ENCODE data around the gene LUC7L3.
A peak's percentile ranks its signal among the peaks of the same experiment; 100 is the strongest.

The LUC7L3 gene

DNA sequence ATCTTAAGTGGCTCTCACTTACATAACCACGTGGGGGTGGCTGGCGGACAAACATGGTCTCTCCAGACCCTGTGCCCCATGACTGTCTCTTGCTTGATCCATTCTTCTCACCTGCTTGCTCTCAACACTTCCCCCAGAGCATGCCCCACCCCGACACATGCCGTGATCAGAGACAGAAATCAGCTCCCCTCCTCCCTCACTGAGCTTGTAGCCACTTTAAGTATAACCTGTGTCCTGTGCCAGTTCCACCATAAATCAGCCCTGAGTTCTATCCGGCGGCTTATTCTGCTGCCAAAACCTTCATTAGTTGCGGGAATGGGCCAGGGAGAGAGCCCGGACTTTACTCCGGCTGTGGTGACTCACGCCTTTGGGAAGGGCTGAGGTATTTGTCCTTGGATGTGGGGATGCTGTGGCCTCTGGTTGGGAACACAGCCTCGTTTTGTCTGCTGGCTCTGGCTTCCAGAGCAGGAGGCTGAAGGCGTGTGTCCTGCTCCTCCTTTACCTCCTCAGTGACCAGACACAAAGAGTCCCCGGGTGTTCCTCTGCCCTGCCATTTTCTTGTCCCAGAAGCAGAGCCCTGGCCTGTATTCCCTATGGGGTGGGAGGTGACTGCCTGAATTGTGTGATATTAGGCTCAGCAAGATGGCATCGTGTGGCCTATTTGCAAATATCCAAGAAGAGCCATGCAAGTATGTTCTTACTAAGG is 32.8 kb upstream of the LUC7L3 start:
- CTCF ChIA-PET: interaction anchor here (0.8 to 1.1 kb wide), 3 partner anchors 9 to 63 kb away, joined by 3 to 6 read pairs (median 5); no protein-coding TSS in a partner anchor
- peak overlapping the region; percentile 94 for H3K27ac ChIP-seq

GRCh38 chr17:50687200-50688066 is 32.0 kb upstream of the LUC7L3 start:
- TF ChIP-seq, protein P1, sequence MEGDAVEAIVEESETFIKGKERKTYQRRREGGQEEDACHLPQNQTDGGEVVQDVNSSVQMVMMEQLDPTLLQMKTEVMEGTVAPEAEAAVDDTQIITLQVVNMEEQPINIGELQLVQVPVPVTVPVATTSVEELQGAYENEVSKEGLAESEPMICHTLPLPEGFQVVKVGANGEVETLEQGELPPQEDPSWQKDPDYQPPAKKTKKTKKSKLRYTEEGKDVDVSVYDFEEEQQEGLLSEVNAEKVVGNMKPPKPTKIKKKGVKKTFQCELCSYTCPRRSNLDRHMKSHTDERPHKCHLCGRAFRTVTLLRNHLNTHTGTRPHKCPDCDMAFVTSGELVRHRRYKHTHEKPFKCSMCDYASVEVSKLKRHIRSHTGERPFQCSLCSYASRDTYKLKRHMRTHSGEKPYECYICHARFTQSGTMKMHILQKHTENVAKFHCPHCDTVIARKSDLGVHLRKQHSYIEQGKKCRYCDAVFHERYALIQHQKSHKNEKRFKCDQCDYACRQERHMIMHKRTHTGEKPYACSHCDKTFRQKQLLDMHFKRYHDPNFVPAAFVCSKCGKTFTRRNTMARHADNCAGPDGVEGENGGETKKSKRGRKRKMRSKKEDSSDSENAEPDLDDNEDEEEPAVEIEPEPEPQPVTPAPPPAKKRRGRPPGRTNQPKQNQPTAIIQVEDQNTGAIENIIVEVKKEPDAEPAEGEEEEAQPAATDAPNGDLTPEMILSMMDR (conservative IDR thresholded peaks at IDR 0.05; ENCODE audit: low read depth): no peak
- ChIA-PET POLR2A (ENCODE audit: low non-redundant PET) (no interaction called here), CTCF (interaction anchor here (0.8 to 1.1 kb wide), 2 partner anchors 8 to 64 kb away, joined by 5 to 6 read pairs; no protein-coding TSS in a partner anchor)
- no peak for DNase-seq (ENCODE audit: low spot score)
- H3K27ac ChIP-seq: peak overlapping the region; percentile 94

More for the DNA sequence above, 32.8 kb upstream of the LUC7L3 start:
- TF ChIP-seq, protein P1 (conservative IDR thresholded peaks at IDR 0.05; ENCODE audit: low read depth): no peak
- POLR2A ChIA-PET (ENCODE audit: low non-redundant PET): no interaction called here
- DNase-seq (ENCODE audit: low spot score): peak; percentile 78

DNA sequence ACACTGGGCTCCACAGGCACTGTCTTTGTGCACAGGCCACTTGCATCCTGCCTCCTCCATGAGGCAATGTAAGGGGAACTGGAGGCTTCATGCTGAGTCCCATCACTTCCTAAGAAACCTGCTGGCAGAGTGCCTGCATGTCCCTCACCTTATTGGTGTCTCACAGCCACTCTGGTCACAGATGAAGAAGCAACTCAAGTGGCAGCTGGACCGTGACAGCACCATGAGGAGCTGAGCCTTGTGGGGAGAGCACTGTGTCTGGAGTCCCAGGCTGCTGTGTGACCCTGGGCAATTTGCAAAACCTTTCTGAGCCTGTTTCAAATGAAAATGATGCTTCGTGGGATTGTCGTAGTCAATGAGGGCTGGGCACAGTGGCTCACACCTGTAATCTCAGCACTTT is 31.2 kb upstream of the LUC7L3 start:
- ChIA-PET CTCF (no interaction called here), POLR2A (ENCODE audit: low non-redundant PET) (no interaction called here)
- H3K27ac ChIP-seq: peak overlapping the region; percentile 94
- DNase-seq (ENCODE audit: low spot score): no peak
- TF ChIP-seq, protein P1 (conservative IDR thresholded peaks at IDR 0.05; ENCODE audit: low read depth): no peak

- CTCF ChIA-PET: interaction anchor here (0.6 to 0.7 kb wide), 2 partner anchors 60 to 65 kb away, joined by 3 to 4 read pairs; no protein-coding TSS in a partner anchor
- TF ChIP-seq, protein P1 (conservative IDR thresholded peaks at IDR 0.05; ENCODE audit: low read depth): no peak
- POLR2A ChIA-PET (ENCODE audit: low non-redundant PET): no interaction called here
- peak overlapping the region; percentile 94 for H3K27ac ChIP-seq
- DNase-seq (ENCODE audit: low spot score): no peak
Observed at GRCh38 chr17:50689251-50689650, 30.2 kb upstream of the LUC7L3 start.

DNA sequence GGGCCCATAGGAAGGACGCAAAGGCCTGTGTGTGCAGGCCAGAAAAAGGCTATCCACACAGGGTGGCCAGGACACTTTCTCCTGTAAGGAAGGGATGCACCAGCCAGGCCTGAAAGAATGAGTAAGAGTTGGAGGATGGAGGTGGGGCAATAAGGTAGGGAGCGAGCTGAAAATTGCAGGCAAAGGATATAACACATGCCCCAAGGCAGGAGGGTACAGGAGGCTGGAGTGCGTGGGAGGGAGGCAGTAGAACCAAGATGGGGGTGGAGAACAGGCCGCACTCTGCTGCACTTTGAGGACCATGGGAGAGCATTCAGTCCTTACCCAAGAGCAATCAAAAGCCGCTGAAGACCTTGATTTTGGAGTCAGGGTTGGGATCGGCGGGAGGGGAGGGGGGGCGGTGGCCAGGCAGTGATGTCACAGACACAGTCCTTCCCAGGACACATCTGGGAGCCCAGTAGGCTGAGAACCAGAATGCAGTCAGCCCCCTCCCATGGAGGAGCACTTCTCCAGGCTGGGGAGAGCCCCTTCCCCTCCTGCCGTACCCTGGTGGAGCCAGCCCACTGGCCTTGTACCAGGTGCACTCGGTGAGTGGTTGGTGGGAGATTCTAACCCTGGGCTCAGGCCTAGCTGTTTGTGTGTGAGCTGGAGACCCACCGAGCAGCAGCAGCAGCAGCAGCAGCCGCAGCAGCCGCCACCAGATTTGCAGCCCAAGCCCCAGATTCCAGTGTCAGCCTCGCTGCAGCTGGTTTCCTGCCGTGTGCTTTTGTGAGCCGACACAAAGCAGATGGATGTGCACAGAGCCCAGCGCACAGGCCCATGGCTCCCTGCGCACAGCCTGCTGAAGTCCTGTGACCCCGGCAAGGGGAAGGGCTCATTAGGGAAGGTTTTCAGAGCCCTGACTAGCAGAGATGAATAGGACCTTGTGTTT is 29.2 kb upstream of the LUC7L3 start:
- H3K27ac ChIP-seq: peak overlapping the region; percentile 94
- TF ChIP-seq, protein P1 (conservative IDR thresholded peaks at IDR 0.05; ENCODE audit: low read depth): no peak
- ChIA-PET POLR2A (ENCODE audit: low non-redundant PET) (no interaction called here), CTCF (interaction anchor here (0.6 to 1.0 kb wide), 2 partner anchors 61 to 63 kb away, joined by 3 to 4 read pairs; no protein-coding TSS in a partner anchor)
- DNase-seq (ENCODE audit: low spot score): no peak

Measured in RWPE1 (cell line).